HepG2 (cell line): ENCODE results near the gene PREX1. TPM values are rescaled to one million over a fixed set of nuclear protein-coding genes. Genes with fewer than 3 reads are reported as not detected.

ENCODE experiments used
- ATAC-seq: fragments of 200-7000 bp; cut with Tn5 transposase; 3 replicates; pipeline ENCODE4 v1.9.1; 2020; ENCODE audit warnings: mild to moderate bottlenecking, moderate library complexity
- BruUV-seq: library from RNA; stranded (reverse); fragments of 400-500 nt; replicated peaks from 2 replicates; lab custom pipeline; 2021; lab: Mats Ljungman, UMichigan
- CTCF ChIA-PET: fragments of 300-600 bp; formaldehyde crosslinking; extraction: SDS; loops from one replicate; lab custom pipeline; 2021; ENCODE audit warnings: low total read pairs, inconsistent platforms, low intra/inter-chr PET ratio; lab: Yijun Ruan, JAX
- POLR2A ChIA-PET: fragments of 350-600 bp; sonication (Branson Sonifier 250); formaldehyde crosslinking; loops from one replicate; lab custom pipeline; 2020; ENCODE audit warnings: antibody characterized with exemption, inconsistent platforms; lab: Yijun Ruan, JAX
- DNase-seq: peaks from one replicate; pipeline ENCODE4 v3.0.0-alpha.2; 2015; ENCODE audit warnings: low spot score
- FAIRE-seq: peaks from 3 replicates; lab custom pipeline; 2011; peaks lifted over from hg19 to GRCh38; lab: Jason Lieb, UNC
- H2AFZ ChIP-seq: one replicate; pipeline ENCODE4 v1.6.1; 2011; ENCODE audit warnings: low read length, inconsistent platforms
- H3K27ac ChIP-seq: fragments of 300-600 bp; 3 replicates; pipeline ENCODE4 v1.8.0; 2011; ENCODE audit warnings: mixed run types, mild to moderate bottlenecking, mixed read lengths, low read length, inconsistent platforms; ENCODE audit not compliant: insufficient read depth; ENCODE audit errors: extremely low read length
- H3K27me3 ChIP-seq, 2 experiments: fragments of 200-600 bp in 1 of 2; 2 replicates in 1 of 2; 3 replicates in 1 of 2; pipeline versions ENCODE4 v1.6.0 to v1.8.0; 2011; ENCODE audit warnings: low read length in 2 of 2, mild to moderate bottlenecking in 2 of 2, moderate library complexity in 2 of 2, inconsistent platforms in 1 of 2; ENCODE audit not compliant: insufficient read depth in 2 of 2, control insufficient read depth in 1 of 2
- H3K36me3 ChIP-seq, 2 experiments: fragments of 200-600 bp in 1 of 2; replicated peaks in 1 of 2; 2 replicates in 1 of 2; 3 replicates in 1 of 2; pipeline versions ENCODE4 v1.5.1 to v1.8.0; 2011; ENCODE audit warnings: low read length in 2 of 2, inconsistent platforms in 1 of 2; ENCODE audit not compliant: insufficient read depth in 2 of 2, control insufficient read depth in 1 of 2
- H3K4me1 ChIP-seq: 2 replicates; pipeline ENCODE4 v1.5.1; 2012; ENCODE audit warnings: low read length, inconsistent platforms; ENCODE audit not compliant: insufficient read depth
- H3K4me2 ChIP-seq: 2 replicates; pipeline ENCODE4 v1.6.0; 2011; ENCODE audit warnings: low read depth, low read length, inconsistent platforms
- H3K4me3 ChIP-seq, 3 experiments: fragments of 200-600 bp in 1 of 3; sonication (generic), shearing (Covaris generic) in 1 of 3; replicated peaks in 1 of 3; 2 replicates each; pipeline ENCODE4 v1.5.1; 2011 to 2016; ENCODE audit warnings: low read length in 3 of 3, inconsistent platforms in 2 of 3, low read depth in 2 of 3, mild to moderate bottlenecking in 2 of 3, control low read depth in 1 of 3, mixed read lengths in 1 of 3; ENCODE audit not compliant: insufficient read depth in 1 of 3
- H3K79me2 ChIP-seq: one replicate; pipeline ENCODE4 v1.6.1; 2011; ENCODE audit warnings: low read length, inconsistent platforms; ENCODE audit not compliant: insufficient read depth
- H3K9ac ChIP-seq: 2 replicates; pipeline ENCODE4 v1.6.0; 2011; ENCODE audit warnings: mild to moderate bottlenecking, low read depth, low read length, inconsistent platforms; ENCODE audit not compliant: insufficient read depth
- H3K9me3 ChIP-seq: 2 replicates; pipeline ENCODE4 v1.5.1; 2012; ENCODE audit warnings: mild to moderate bottlenecking, low read length
- H4K20me1 ChIP-seq: 2 replicates; pipeline ENCODE4 v1.6.0; 2011; ENCODE audit warnings: inconsistent platforms, mild to moderate bottlenecking, low read length, moderate library complexity; ENCODE audit not compliant: insufficient read depth
- NAIF1 ChIP-seq: sonication (generic); formaldehyde crosslinking; IDR thresholded peaks from 2 replicates; pipeline ENCODE4 v1.5.0; 2020; ENCODE audit warnings: mild to moderate bottlenecking, missing genetic modification reagents, borderline replicate concordance
- PHF8 ChIP-seq: sonication (generic); formaldehyde crosslinking; IDR thresholded peaks from 2 replicates; pipeline ENCODE4 v1.5.0; 2020; ENCODE audit warnings: missing genetic modification reagents
- PITX1 ChIP-seq: sonication (generic); formaldehyde crosslinking; IDR thresholded peaks from 2 replicates; pipeline ENCODE4 v1.5.1; 2020; ENCODE audit warnings: mild to moderate bottlenecking, missing genetic modification reagents
- SALL2 ChIP-seq: sonication (generic); formaldehyde crosslinking; IDR thresholded peaks from 2 replicates; pipeline ENCODE4 v1.8.1; 2023; ENCODE audit warnings: mild to moderate bottlenecking, missing genetic modification reagents, inconsistent platforms
- YEATS2 ChIP-seq: sonication (generic); formaldehyde crosslinking; IDR thresholded peaks from 2 replicates; pipeline ENCODE4 v1.4.0; 2020; ENCODE audit warnings: missing genetic modification reagents, borderline replicate concordance
- ZNF232 ChIP-seq: sonication (generic); formaldehyde crosslinking; IDR thresholded peaks from 2 replicates; pipeline ENCODE4 v1.4.0; 2020; ENCODE audit warnings: missing genetic modification reagents, borderline replicate concordance
- ZNF547 ChIP-seq: sonication (generic); formaldehyde crosslinking; IDR thresholded peaks from 2 replicates; pipeline ENCODE4 v1.5.1; 2020; ENCODE audit warnings: mild to moderate bottlenecking, missing genetic modification reagents
- ZNF552 ChIP-seq: sonication (generic); formaldehyde crosslinking; IDR thresholded peaks from 2 replicates; pipeline ENCODE4 v1.9.0; 2022; ENCODE audit warnings: missing genetic modification reagents, mild to moderate bottlenecking, borderline replicate concordance
- ZSCAN29 ChIP-seq: sonication (generic); formaldehyde crosslinking; conservative IDR thresholded peaks from 2 replicates; pipeline ENCODE4 v1.4.0; 2020; ENCODE audit warnings: mild to moderate bottlenecking, missing genetic modification reagents
- WGBS: methylation state at CpG from one replicate; pipeline ENCODE4 v1.1.6; 2017; ENCODE audit warnings: low lambda C conversion rate; 5-methylcytosine and 5-hydroxymethylcytosine counted together
- in situ Hi-C: cut with HindIII; loops from 2 replicates; pipeline ENCODE4 v1.10.0; 2017; ENCODE audit warnings: low pct_unique_long_range_greater_than_20kb; ENCODE audit not compliant: extremely low pct_ligation_motif_present
- intact Hi-C: fragments of 100-400 bp; cut with micrococcal nuclease; formaldehyde crosslinking; loops from one replicate; pipeline ENCODE4 v1.10.0; 2022; ENCODE audit not compliant: unreplicated experiment
- polyA plus RNA-seq, 8 experiments: library from polyadenylated mRNA; depleted of rRNA in 3 of 8; stranded (reverse) in 7 of 8; unstranded in 1 of 8; fragments of >200 nt; fragmentation: Illumina TruSeq in 4 of 8; extraction: Trizol in 4 of 8; gene quantifications; 2 replicates each; pipeline versions ENCODE4 v1.2.1 to v1.2.3, GENCODE V29; 2011 to 2016; ENCODE audit warnings: low read depth in 4 of 8, missing spikeins in 1 of 8, mixed read lengths in 1 of 8; ENCODE audit not compliant: insufficient read depth in 1 of 8
- total RNA-seq, 5 experiments: library from RNA; depleted of rRNA; stranded (reverse); fragments of >200 nt; fragmentation: Illumina TruSeq; extraction: Trizol; gene quantifications; 2 replicates each; pipeline ENCODE4 v1.2.3, GENCODE V29; 2016; ENCODE audit warnings: low read depth in 1 of 5
- TF ChIP-seq, protein P1 (sequence below): sonication (generic); formaldehyde crosslinking; IDR thresholded peaks from 2 replicates; pipeline ENCODE4 v1.4.0; 2020; ENCODE audit warnings: missing genetic modification reagents
- TF ChIP-seq, protein P2 (sequence below): sonication (generic); formaldehyde crosslinking; IDR thresholded peaks from 2 replicates; pipeline ENCODE4 v1.5.0; 2020; ENCODE audit warnings: missing genetic modification reagents, mild to moderate bottlenecking, borderline replicate concordance

PREX1 gene
- total and polyA plus RNA-seq, 2 of the 13 experiments (the other 11 are each of a cell fraction or from before 2014, with no cell fraction given): 0.02 to 0.04 TPM

DNA sequence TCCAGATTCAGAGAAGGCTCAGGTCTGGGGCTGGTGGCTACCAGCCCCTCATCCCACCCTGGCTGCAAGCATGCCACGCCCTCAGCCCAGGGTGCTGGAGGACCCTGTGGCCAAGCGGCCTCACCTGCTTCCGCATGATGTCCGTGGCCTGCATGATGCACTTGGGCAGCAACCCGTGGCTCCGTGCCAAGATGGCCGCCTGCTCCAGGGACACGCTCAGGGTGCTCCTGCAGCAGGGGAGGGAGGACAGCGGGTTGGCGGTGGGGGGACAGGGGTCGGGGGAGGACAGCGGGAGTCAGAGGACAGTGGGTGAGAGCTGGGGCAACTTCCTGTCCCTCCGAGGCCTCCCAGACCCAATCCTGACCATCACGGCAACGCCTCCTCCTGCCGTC lies 200.1 kb downstream of the PREX1 start:
- ChIA-PET CTCF (no interaction called here), POLR2A (no interaction called here)
- Histone ChIP-seq H3K4me2 (no peak overlapping the region), H3K27ac (no peak overlapping the region), H3K27me3 (peaks cover 10 to 46% of the 10 kb centered on the region in 2 experiments; a peak in 3 of 5 replicates), H3K79me2 (no peaks in the 10 kb centered on the region), H3K4me3 (no peak overlapping the region), H3K36me3 (no peaks in the 10 kb centered on the region), H3K9me3 (no peaks in the 10 kb centered on the region), H4K20me1 (no peaks in the 10 kb centered on the region; the same call in 1 of the 2 replicates), H3K9ac (no peak overlapping the region), H2AFZ (no peak overlapping the region), H3K4me1 (peaks cover 21% of the 10 kb centered on the region)
- in situ Hi-C loops (no loop called here), intact Hi-C loops (no loop called here)
- no peak for TF ChIP-seq PITX1 (CRISPR knock-in tag)
- TF ChIP-seq, protein P1, sequence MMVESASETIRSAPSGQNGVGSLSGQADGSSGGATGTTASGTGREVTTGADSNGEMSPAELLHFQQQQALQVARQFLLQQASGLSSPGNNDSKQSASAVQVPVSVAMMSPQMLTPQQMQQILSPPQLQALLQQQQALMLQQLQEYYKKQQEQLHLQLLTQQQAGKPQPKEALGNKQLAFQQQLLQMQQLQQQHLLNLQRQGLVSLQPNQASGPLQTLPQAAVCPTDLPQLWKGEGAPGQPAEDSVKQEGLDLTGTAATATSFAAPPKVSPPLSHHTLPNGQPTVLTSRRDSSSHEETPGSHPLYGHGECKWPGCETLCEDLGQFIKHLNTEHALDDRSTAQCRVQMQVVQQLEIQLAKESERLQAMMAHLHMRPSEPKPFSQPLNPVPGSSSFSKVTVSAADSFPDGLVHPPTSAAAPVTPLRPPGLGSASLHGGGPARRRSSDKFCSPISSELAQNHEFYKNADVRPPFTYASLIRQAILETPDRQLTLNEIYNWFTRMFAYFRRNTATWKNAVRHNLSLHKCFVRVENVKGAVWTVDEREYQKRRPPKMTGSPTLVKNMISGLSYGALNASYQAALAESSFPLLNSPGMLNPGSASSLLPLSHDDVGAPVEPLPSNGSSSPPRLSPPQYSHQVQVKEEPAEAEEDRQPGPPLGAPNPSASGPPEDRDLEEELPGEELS (CRISPR knock-in tag): no peak
- no peak for TF ChIP-seq YEATS2 (CRISPR knock-in tag)
- TF ChIP-seq ZNF552 (CRISPR knock-in tag): no peak
- no peak for TF ChIP-seq ZNF547 (CRISPR knock-in tag)
- TF ChIP-seq, protein P2, sequence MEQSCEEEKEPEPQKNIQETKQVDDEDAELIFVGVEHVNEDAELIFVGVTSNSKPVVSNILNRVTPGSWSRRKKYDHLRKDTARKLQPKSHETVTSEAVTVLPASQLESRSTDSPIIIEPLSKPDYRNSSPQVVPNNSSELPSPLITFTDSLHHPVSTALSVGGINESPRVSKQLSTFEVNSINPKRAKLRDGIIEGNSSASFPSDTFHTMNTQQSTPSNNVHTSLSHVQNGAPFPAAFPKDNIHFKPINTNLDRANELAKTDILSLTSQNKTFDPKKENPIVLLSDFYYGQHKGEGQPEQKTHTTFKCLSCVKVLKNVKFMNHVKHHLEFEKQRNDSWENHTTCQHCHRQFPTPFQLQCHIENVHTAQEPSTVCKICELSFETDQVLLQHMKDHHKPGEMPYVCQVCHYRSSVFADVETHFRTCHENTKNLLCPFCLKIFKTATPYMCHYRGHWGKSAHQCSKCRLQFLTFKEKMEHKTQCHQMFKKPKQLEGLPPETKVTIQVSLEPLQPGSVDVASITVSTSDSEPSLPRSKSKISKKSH (CRISPR knock-in tag): no peak
- no peak for TF ChIP-seq NAIF1 (CRISPR knock-in tag)
- TF ChIP-seq ZNF232: no peak
- TF ChIP-seq PHF8: no peak
- TF ChIP-seq ZSCAN29 (CRISPR knock-in tag): no peak
- no peak for TF ChIP-seq SALL2
- WGBS: 40% methylated on average over 15 of the region's 16 CpGs
- FAIRE-seq (no peak), ATAC-seq (no peak), DNase-seq (no peak)
- no TSS peak for BruUV-seq
